IMR-90 (cell line): ENCODE results near the gene SYTL3. TPM values are rescaled to one million over a fixed set of nuclear protein-coding genes. Genes with fewer than 3 reads are reported as not detected.

Experiments
- ATAC-seq: fragments of 200-7000 bp; cut with Tn5 transposase; 2 replicates; pipeline ENCODE4 v1.9.1; 2020; ENCODE audit warnings: low read depth, mild to moderate bottlenecking, moderate library complexity
- BruUV-seq: library from RNA; stranded (reverse); fragments of 400-500 nt; replicated peaks from 2 replicates; lab custom pipeline; 2021; lab: Mats Ljungman, UMichigan
- CTCF ChIA-PET: fragments of 300-600 bp; formaldehyde crosslinking; extraction: SDS; loops from one replicate; lab custom pipeline; 2021; ENCODE audit warnings: antibody characterized with exemption; lab: Yijun Ruan, JAX
- POLR2A ChIA-PET: fragments of 300-600 bp; sonication (Branson Sonifier 250); formaldehyde crosslinking; loops from one replicate; lab custom pipeline; 2022; ENCODE audit warnings: antibody characterized with exemption; ENCODE audit not compliant: unreplicated experiment; lab: Charles Lee
- DNase-seq: peaks from one replicate; pipeline ENCODE4 v3.0.0; 2013
- H2AFZ ChIP-seq: replicated peaks from 2 replicates; pipeline ENCODE3; 2013; ENCODE audit warnings: low read length, mild to moderate bottlenecking; ENCODE audit not compliant: poor library complexity
- H2AK5ac ChIP-seq: 2 replicates; pipeline ENCODE4 v1.6.1; 2013; ENCODE audit warnings: low read depth, low read length, inconsistent platforms
- H2AK9ac ChIP-seq: replicated peaks from 2 replicates; pipeline ENCODE3; 2013; ENCODE audit warnings: mild to moderate bottlenecking, low read depth, low read length, moderate library complexity; ENCODE audit not compliant: poor library complexity
- H2BK120ac ChIP-seq: 2 replicates; pipeline ENCODE4 v1.6.1; 2013; ENCODE audit warnings: low read depth, low read length, inconsistent platforms
- H2BK15ac ChIP-seq: 3 replicates; pipeline ENCODE4 v1.6.1; 2013; ENCODE audit warnings: low read depth, low read length, inconsistent platforms
- H2BK20ac ChIP-seq: 2 replicates; pipeline ENCODE4 v1.6.1; 2013; ENCODE audit warnings: low read depth, mild to moderate bottlenecking, inconsistent platforms, low read length, moderate library complexity
- H2BK5ac ChIP-seq: 2 replicates; pipeline ENCODE4 v1.6.1; 2013; ENCODE audit warnings: mild to moderate bottlenecking, low read depth, low read length, inconsistent platforms; ENCODE audit not compliant: poor library complexity, severe bottlenecking
- H3K14ac ChIP-seq: replicated peaks from 2 replicates; pipeline ENCODE4 v1.6.1; 2013; ENCODE audit warnings: low read depth, low read length, inconsistent platforms
- H3K18ac ChIP-seq: 2 replicates; pipeline ENCODE4 v1.6.1; 2013; ENCODE audit warnings: low read depth, low read length, control low read depth
- H3K23ac ChIP-seq: 2 replicates; pipeline ENCODE4 v1.6.1; 2013; ENCODE audit warnings: low read depth, low read length, inconsistent platforms
- H3K27ac ChIP-seq: 2 replicates; pipeline ENCODE4 v1.5.1; 2013; ENCODE audit warnings: mild to moderate bottlenecking, control low read depth, low read length; ENCODE audit not compliant: insufficient read depth
- H3K27me3 ChIP-seq: 2 replicates; pipeline ENCODE4 v1.6.1; 2013; ENCODE audit warnings: low read length; ENCODE audit not compliant: control insufficient read depth, insufficient read depth
- H3K36me3 ChIP-seq: 2 replicates; pipeline ENCODE4 v1.6.1; 2013; ENCODE audit warnings: low read length, mixed read lengths; ENCODE audit not compliant: control insufficient read depth, insufficient read depth
- H3K4ac ChIP-seq: 2 replicates; pipeline ENCODE4 v1.6.1; 2013; ENCODE audit warnings: low read depth, low read length, inconsistent platforms
- H3K4me1 ChIP-seq: 2 replicates; pipeline ENCODE4 v1.6.1; 2013; ENCODE audit warnings: low read length, mixed read lengths; ENCODE audit not compliant: control insufficient read depth, insufficient read depth
- H3K4me2 ChIP-seq: 2 replicates; pipeline ENCODE4 v1.6.1; 2013; ENCODE audit warnings: low read depth, mild to moderate bottlenecking, control low read depth, low read length, moderate library complexity
- H3K4me3 ChIP-seq: 2 replicates; pipeline ENCODE4 v1.5.1; 2013; ENCODE audit warnings: low read depth, mild to moderate bottlenecking, control low read depth, low read length, moderate library complexity; ENCODE audit not compliant: insufficient read depth
- H3K56ac ChIP-seq: 2 replicates; pipeline ENCODE4 v1.6.1; 2013; ENCODE audit warnings: low read length, inconsistent platforms; ENCODE audit not compliant: insufficient read depth; ENCODE audit errors: extremely low read depth
- H3K79me1 ChIP-seq, 2 experiments: 2 replicates each; pipeline ENCODE4 v1.6.1; 2013; ENCODE audit warnings: low read length in 2 of 2, inconsistent platforms in 1 of 2, low read depth in 1 of 2
- H3K9ac ChIP-seq: 2 replicates; pipeline ENCODE4 v1.6.1; 2013; ENCODE audit warnings: low read depth, low read length, control low read depth
- H3K9me1 ChIP-seq: 2 replicates; pipeline ENCODE4 v1.6.1; 2013; ENCODE audit warnings: low read length, inconsistent platforms; ENCODE audit not compliant: insufficient read depth
- H3K9me3 ChIP-seq: 2 replicates; pipeline ENCODE4 v1.6.1; 2013; ENCODE audit warnings: low read length; ENCODE audit not compliant: control insufficient read depth, insufficient read depth
- H4K20me1 ChIP-seq: 2 replicates; pipeline ENCODE4 v1.6.1; 2013; ENCODE audit warnings: low read length, inconsistent platforms; ENCODE audit not compliant: insufficient read depth
- H4K5ac ChIP-seq: 2 replicates; pipeline ENCODE4 v1.6.1; 2013; ENCODE audit warnings: mild to moderate bottlenecking, low read depth, low read length, control low read depth
- H4K8ac ChIP-seq, 2 experiments: 2 replicates each; pipeline ENCODE4 v1.6.1; 2013; ENCODE audit warnings: low read depth in 2 of 2, low read length in 2 of 2, control low read depth in 1 of 2, inconsistent platforms in 1 of 2
- H4K91ac ChIP-seq: 2 replicates; pipeline ENCODE4 v1.6.1; 2013; ENCODE audit warnings: low read depth, low read length, inconsistent platforms; ENCODE audit not compliant: insufficient read depth
- CEBPB ChIP-seq: IDR thresholded peaks from 2 replicates; pipeline ENCODE4 v1.6.1; 2012; ENCODE audit warnings: low read depth, low read length, improper control_type of control experiment
- CHD1 ChIP-seq: IDR thresholded peaks from 2 replicates; pipeline ENCODE4 v1.6.1; 2012; ENCODE audit warnings: low read depth, low read length, improper control_type of control experiment
- MAFK ChIP-seq: IDR thresholded peaks from 2 replicates; pipeline ENCODE4 v1.6.1; 2012; ENCODE audit warnings: low read depth, low read length, improper control_type of control experiment
- RAD21 ChIP-seq: IDR thresholded peaks from 2 replicates; pipeline ENCODE4 v1.6.1; 2012; ENCODE audit warnings: low read length, improper control_type of control experiment
- RCOR1 ChIP-seq: IDR thresholded peaks from 2 replicates; pipeline ENCODE4 v1.6.1; 2012; ENCODE audit warnings: mild to moderate bottlenecking, low read length, improper control_type of control experiment; ENCODE audit not compliant: insufficient replicate concordance
- WGBS, 2 experiments: methylation state at CpG; one replicate each; pipeline versions ENCODE4 v1.1.5 to v1.1.7; 2013; ENCODE audit warnings: missing lambda C conversion rate in 2 of 2; ENCODE audit not compliant: insufficient read length in 1 of 2; ENCODE audit errors: extremely low coverage in 2 of 2; 5-methylcytosine and 5-hydroxymethylcytosine counted together
- dilution Hi-C: fragments of 300-500 bp; cut with HindIII; formaldehyde crosslinking; loops from one replicate; pipeline ENCODE4 v1.14.3; 2018; ENCODE audit warnings: low sequenced_read_pairs; ENCODE audit not compliant: unreplicated experiment
- in situ Hi-C: fragments of 300-500 bp; cut with MboI; formaldehyde crosslinking; loops from 3 replicates; pipeline ENCODE4 v1.14.3; 2019; ENCODE audit warnings: low sequenced_read_pairs, inconsistent platforms, mixed read lengths
- intact Hi-C: fragments of 100-400 bp; cut with micrococcal nuclease; formaldehyde crosslinking; loops from 2 replicates; pipeline ENCODE4 v1.10.0; 2022
- polyA plus RNA-seq, 3 experiments: library from polyadenylated mRNA; depleted of rRNA; stranded (reverse); fragments of >200 nt; gene quantifications; 2 replicates each; pipeline ENCODE4 v1.2.3, GENCODE V29; 2012; ENCODE audit warnings: low replicate concordance in 1 of 3
- total RNA-seq: library from RNA; depleted of rRNA; stranded (reverse); fragments of >200 nt; gene quantifications from 2 replicates; pipeline ENCODE4 v1.2.3, GENCODE V29; 2012

SYTL3 gene
- total and polyA plus RNA-seq, 2 of the 4 experiments (the other 2 are of a cell fraction), result 2.9 to 4.3 TPM

- Histone ChIP-seq H3K4ac (no peak overlapping the region), H3K27me3 (no peaks in the 10 kb centered on the region), H2BK5ac (no peak overlapping the region), H3K36me3 (peaks cover 26% of the 10 kb centered on the region), H2BK15ac (no peak overlapping the region), H2AK5ac (no peak overlapping the region), H2AFZ (no peak overlapping the region), H2BK20ac (no peak overlapping the region), H2AK9ac (peak overlapping the region; percentile 28), H3K27ac (no peak overlapping the region), H3K9ac (no peak overlapping the region), H4K20me1 (no peaks in the 10 kb centered on the region), H3K4me2 (no peak overlapping the region), H3K79me1 (peaks cover 11 to 23% of the 10 kb centered on the region in 2 experiments), H3K18ac (no peak overlapping the region), H3K56ac (no peak overlapping the region), H3K4me1 (no peaks in the 10 kb centered on the region), H3K9me3 (no peaks in the 10 kb centered on the region), H4K91ac (no peak overlapping the region), H2BK120ac (no peak overlapping the region), H3K4me3 (no peak overlapping the region), H3K9me1 (peaks cover 5% of the 10 kb centered on the region), H4K8ac (no peak overlapping the region), H3K23ac (no peak overlapping the region), H3K14ac (no peak overlapping the region), H4K5ac (no peak overlapping the region)
- WGBS, 2 experiments, result 96% methylated on average over 11 of the region's 17 CpGs; no CpG with 5 or more reads in 1 of the 2 experiments
- dilution Hi-C loops, result no loop called here
- ATAC-seq (no peak), DNase-seq (no peak)
- intact Hi-C loops, result no loop called here
- BruUV-seq, result no TSS peak
- in situ Hi-C loops, result no loop called here
- POLR2A ChIA-PET, result no interaction called here
- no peak for TF ChIP-seq RCOR1
- TF ChIP-seq CEBPB, result no peak
- no peak for TF ChIP-seq CHD1
- no peak for TF ChIP-seq MAFK
- no peak for TF ChIP-seq RAD21
- CTCF ChIA-PET, result interaction anchor here (0.7 kb wide), 1 partner anchor 399 kb away, joined by 3 read pairs; no protein-coding TSS in a partner anchor
These were observed 29.7 kb upstream of the SYTL3 start for GRCh38 chr6:158619922-158620801.
